Hepatocyte (in vitro differentiated cells): ENCODE data around the gene SMAGP. TPM values are rescaled to one million over a fixed set of nuclear protein-coding genes. Genes with fewer than 3 reads are reported as not detected.

Experiments used
- DNase-seq: peaks from one replicate; pipeline ENCODE4 v3.0.0-alpha.2; 2016; ENCODE audit warnings: low spot score
- H2AFZ ChIP-seq: fragments of 200-600 bp; sonication (generic); 2 replicates; pipeline ENCODE4 v1.6.0; 2016; ENCODE audit warnings: antibody characterized with exemption, mild to moderate bottlenecking
- H3K27ac ChIP-seq: fragments of 200-600 bp; sonication (generic); 2 replicates; pipeline ENCODE4 v1.5.1; 2016; ENCODE audit warnings: mild to moderate bottlenecking
- H3K27me3 ChIP-seq: fragments of 200-600 bp; sonication (generic); 2 replicates; pipeline ENCODE4 v1.6.1; 2016
- H3K36me3 ChIP-seq: fragments of 200-600 bp; sonication (generic); replicated peaks from 2 replicates; pipeline ENCODE4 v1.5.1; 2016; ENCODE audit warnings: low read depth; ENCODE audit not compliant: insufficient read depth
- H3K4me1 ChIP-seq: fragments of 200-600 bp; sonication (generic); 2 replicates; pipeline ENCODE4 v1.5.1; 2016; ENCODE audit warnings: mild to moderate bottlenecking, moderate library complexity; ENCODE audit not compliant: insufficient read depth
- H3K4me2 ChIP-seq: fragments of 200-600 bp; sonication (generic); 2 replicates; pipeline ENCODE4 v1.6.0; 2016
- H3K4me3 ChIP-seq: fragments of 200-600 bp; sonication (generic); 2 replicates; pipeline ENCODE4 v1.5.1; 2016; ENCODE audit warnings: mild to moderate bottlenecking
- H3K79me2 ChIP-seq: fragments of 200-600 bp; sonication (generic); 2 replicates; pipeline ENCODE4 v1.6.0; 2017; ENCODE audit warnings: mild to moderate bottlenecking
- H3K9me2 ChIP-seq: fragments of 200-600 bp; sonication (generic); replicated peaks from 2 replicates; pipeline ENCODE4 v1.6.0; 2017; ENCODE audit warnings: mild to moderate bottlenecking; ENCODE audit not compliant: insufficient read depth
- H3K9me3 ChIP-seq: fragments of 200-600 bp; sonication (generic); 2 replicates; pipeline ENCODE4 v1.5.1; 2016; ENCODE audit warnings: low read depth, mild to moderate bottlenecking
- H4K20me1 ChIP-seq: fragments of 200-600 bp; sonication (generic); 2 replicates; pipeline ENCODE4 v1.6.0; 2016; ENCODE audit warnings: mild to moderate bottlenecking; ENCODE audit not compliant: insufficient read depth, poor library complexity, severe bottlenecking
- CTCF ChIP-seq: fragments of 200-600 bp; sonication (generic); IDR thresholded peaks from 2 replicates; pipeline ENCODE4 v1.5.1; 2016; ENCODE audit warnings: antibody characterized with exemption, mild to moderate bottlenecking; ENCODE audit not compliant: poor library complexity
- EZH2 ChIP-seq: fragments of 200-600 bp; sonication (generic); IDR thresholded peaks from 2 replicates; pipeline ENCODE4 v1.6.1; 2016; ENCODE audit warnings: antibody characterized with exemption, mild to moderate bottlenecking, borderline replicate concordance
- EZH2phosphoT487 ChIP-seq: fragments of 200-600 bp; sonication (generic); IDR thresholded peaks from one replicate; pipeline ENCODE4 v1.6.1; 2018; ENCODE audit warnings: antibody characterized with exemption, mild to moderate bottlenecking, low read depth, moderate library complexity; ENCODE audit not compliant: unreplicated experiment, severe bottlenecking
- WGBS: methylation state at CpG from one replicate; pipeline ENCODE4 v1.1.6; 2016; ENCODE audit warnings: low lambda C conversion rate; ENCODE audit errors: missing lambda C conversion rate; 5-methylcytosine and 5-hydroxymethylcytosine counted together
- polyA plus RNA-seq: library from polyadenylated mRNA; unstranded; fragments of >200 nt; fragmentation: Nextera tagmentation; extraction: Ambion mirVana; gene quantifications from 2 replicates; pipeline ENCODE4 v1.2.1, GENCODE V29; 2016
- total RNA-seq: library from RNA; depleted of rRNA; stranded (reverse); fragments of >200 nt; gene quantifications from 2 replicates; pipeline ENCODE4 v1.2.3, GENCODE V29; 2014

The SMAGP gene
- total and polyA plus RNA-seq, 2 experiments from 2014 or later = 16.5 to 28.3 TPM

DNA sequence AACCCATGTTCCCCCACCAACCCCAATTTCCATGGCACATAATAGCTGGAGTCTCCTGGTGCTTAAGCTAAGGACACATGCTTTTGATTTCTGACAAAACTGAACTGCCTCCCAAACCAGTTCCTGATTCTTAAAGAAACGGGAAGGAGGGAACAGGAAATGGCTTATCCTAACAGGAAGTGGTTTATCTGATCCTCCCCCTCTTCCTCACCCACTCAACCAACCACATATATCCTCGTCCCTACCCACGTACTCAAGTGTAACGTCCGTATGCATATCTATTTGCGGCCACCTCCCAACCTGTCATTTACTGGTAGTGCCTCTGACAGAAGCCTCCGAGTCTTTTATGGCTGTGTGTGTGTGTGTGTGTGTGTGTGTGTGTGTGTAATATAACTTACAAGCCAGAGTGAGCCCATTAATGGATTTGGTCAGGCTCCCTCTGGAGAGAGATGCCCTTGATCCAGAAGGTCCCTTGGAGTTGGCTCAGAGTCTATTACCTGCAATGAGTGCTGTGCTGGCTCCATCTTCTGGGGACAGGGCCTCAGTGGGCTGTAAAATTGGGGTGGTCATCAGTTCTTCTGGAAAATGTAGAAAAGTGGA lies 23.9 kb downstream of the SMAGP start:
- DNase-seq = no peak

GRCh38 chr12:51245476-51246253 lies 24.6 kb downstream of the SMAGP start:
- Histone ChIP-seq H3K4me2 (no peak overlapping the region), H3K27me3 (no peaks in the 10 kb centered on the region), H3K27ac (peak overlapping the region; percentile 46), H2AFZ (no peak overlapping the region), H3K4me3 (no peak overlapping the region), H3K79me2 (peaks cover 10% of the 10 kb centered on the region), H3K9me3 (no peaks in the 10 kb centered on the region), H3K9me2 (no peaks in the 10 kb centered on the region), H3K4me1 (peaks cover 9% of the 10 kb centered on the region), H3K36me3 (peaks cover 5% of the 10 kb centered on the region), H4K20me1 (no peaks in the 10 kb centered on the region)
- WGBS = 96% methylated on average over 11 of the region's 11 CpGs
- DNase-seq = no peak
- TF ChIP-seq CTCF = no peak
- TF ChIP-seq EZH2phosphoT487 = no peak
- no peak for TF ChIP-seq EZH2

More for the DNA sequence above, 23.9 kb downstream of the SMAGP start:
- Histone ChIP-seq H2AFZ (no peak overlapping the region), H3K9me2 (no peaks in the 10 kb centered on the region), H3K27me3 (no peaks in the 10 kb centered on the region), H4K20me1 (no peaks in the 10 kb centered on the region), H3K36me3 (peaks cover under 1% of the 10 kb centered on the region), H3K4me3 (no peak overlapping the region), H3K27ac (peak overlapping the region; percentile 46), H3K4me2 (peak overlapping the region; percentile 9), H3K79me2 (peaks cover 3% of the 10 kb centered on the region), H3K4me1 (peaks cover 9% of the 10 kb centered on the region), H3K9me3 (no peaks in the 10 kb centered on the region)
- 33% methylated on average over 7 of the region's 7 CpGs for WGBS
- TF ChIP-seq CTCF (peak; percentile 29), EZH2phosphoT487 (no peak), EZH2 (no peak)

DNA sequence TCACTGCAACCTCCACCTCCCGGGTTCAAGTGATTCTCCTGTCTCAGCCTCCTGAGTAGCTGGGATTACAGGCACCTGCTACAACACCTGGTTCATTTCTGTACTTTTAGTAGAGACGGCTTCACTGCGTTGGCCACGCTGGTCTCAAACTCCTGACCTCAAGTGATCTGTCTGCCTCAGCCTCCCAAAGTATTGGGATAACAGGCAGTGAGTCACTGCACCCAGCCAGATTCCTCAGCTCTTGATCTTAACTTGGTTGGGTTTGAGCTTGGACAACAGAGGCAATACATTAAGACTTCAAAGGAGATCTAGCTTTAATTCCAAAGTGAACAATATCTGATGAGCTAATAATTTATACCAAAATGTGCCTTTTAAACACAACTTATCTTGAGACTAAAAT lies 25.9 kb downstream of the SMAGP start:
- no peak overlapping the region for H3K4me3 ChIP-seq
- peaks cover 2% of the 10 kb centered on the region for H4K20me1 ChIP-seq
- H3K9me3 ChIP-seq = no peaks in the 10 kb centered on the region
- no peak for TF ChIP-seq EZH2
- no peak for TF ChIP-seq EZH2phosphoT487
- no peak for TF ChIP-seq CTCF
- H3K9me2 ChIP-seq = no peaks in the 10 kb centered on the region
- H3K27me3 ChIP-seq = no peaks in the 10 kb centered on the region
- peaks cover 24% of the 10 kb centered on the region for H3K79me2 ChIP-seq
- no peak overlapping the region for H3K4me2 ChIP-seq
- H3K36me3 ChIP-seq = peaks cover 5% of the 10 kb centered on the region
- H3K27ac ChIP-seq = no peak overlapping the region
- H3K4me1 ChIP-seq = peaks cover 9% of the 10 kb centered on the region
- no peak for DNase-seq
- 78% methylated on average over 4 of the region's 4 CpGs for WGBS
- H2AFZ ChIP-seq = no peak overlapping the region
